LHCN-M2 (cell line): ENCODE measurements around the gene SGO2. TPM values are rescaled to one million over a fixed set of nuclear protein-coding genes. Genes with fewer than 3 reads are reported as not detected.

Experiments used
- DNase-seq: peaks from one replicate; pipeline ENCODE4 v3.0.0-alpha.2; 2012; ENCODE audit warnings: low read depth
- total RNA-seq: library from RNA; depleted of rRNA; stranded (reverse); fragments of >200 nt; gene quantifications from 2 replicates; pipeline ENCODE4 v1.2.3, GENCODE V29; 2014; rRNA removed

The SGO2 gene
- total RNA-seq, 1 experiment from 2014 or later = 48.9 TPM

GRCh38 chr2:200620606-200621390 is 94.8 kb downstream of the SGO2 start:
- no peak for DNase-seq

GRCh38 chr2:200622106-200622505 is 96.1 kb downstream of the SGO2 start:
- DNase-seq = no peak

DNA sequence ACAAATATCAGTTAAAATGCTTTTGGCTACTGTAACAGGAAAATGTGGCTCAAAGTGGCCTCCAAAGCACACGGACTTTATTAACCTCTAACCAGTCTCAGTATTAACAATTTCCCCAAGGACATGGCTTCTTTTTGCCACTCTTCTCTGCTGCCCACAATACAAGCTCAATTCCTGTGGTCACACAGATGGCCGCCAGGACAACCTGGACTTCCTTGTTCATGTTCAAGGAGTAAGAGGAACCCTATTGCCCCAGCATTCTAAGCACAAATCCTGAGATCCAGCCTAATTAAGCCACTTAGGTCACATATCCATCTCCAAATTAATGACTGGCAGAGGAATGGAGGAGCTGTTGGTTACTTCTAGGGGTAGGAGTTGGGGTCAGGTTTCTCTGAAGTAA is 98.0 kb downstream of the SGO2 start:
- no peak for DNase-seq

- peak; percentile 26 for DNase-seq
Observed at GRCh38 chr2:200624658-200625057, 98.7 kb downstream of the SGO2 start.

- DNase-seq = no peak
Observed at GRCh38 chr2:200625282-200625681, 99.3 kb downstream of the SGO2 start.

GRCh38 chr2:200625958-200626363 is 100.0 kb downstream of the SGO2 start:
- DNase-seq = peak; percentile 65

DNA sequence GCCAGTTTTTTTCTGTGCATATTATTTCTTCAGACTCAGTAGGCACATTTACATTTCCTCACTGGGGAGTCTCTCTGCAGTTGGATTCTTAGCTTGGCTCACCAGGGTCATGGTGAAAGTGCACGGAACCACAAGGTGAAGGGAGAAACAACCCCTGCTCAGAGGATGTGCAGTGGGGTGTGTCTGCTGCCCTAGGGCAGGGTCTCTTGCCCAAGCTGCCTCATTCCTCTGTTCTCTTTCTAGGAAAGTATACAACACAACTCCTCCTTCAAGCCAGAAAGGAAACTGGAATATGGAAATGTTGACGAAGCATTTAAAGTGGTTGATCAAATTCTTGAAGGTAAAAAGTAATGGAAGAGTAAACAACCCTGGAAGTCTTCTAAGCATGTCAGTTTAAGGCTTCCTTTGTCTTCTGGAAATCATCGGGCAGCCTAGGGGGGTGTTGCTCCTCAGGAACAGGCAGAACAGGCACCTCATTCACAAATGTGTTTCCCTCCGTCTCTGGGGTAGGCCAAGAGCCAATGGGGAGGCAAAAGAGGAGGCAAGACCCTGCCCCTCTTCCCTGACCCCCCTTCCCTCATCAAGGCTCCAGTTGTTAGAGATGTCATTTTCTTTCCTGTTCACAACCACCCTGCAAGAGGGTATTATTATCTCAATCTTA is 101.2 kb downstream of the SGO2 start:
- DNase-seq = no peak

DNA sequence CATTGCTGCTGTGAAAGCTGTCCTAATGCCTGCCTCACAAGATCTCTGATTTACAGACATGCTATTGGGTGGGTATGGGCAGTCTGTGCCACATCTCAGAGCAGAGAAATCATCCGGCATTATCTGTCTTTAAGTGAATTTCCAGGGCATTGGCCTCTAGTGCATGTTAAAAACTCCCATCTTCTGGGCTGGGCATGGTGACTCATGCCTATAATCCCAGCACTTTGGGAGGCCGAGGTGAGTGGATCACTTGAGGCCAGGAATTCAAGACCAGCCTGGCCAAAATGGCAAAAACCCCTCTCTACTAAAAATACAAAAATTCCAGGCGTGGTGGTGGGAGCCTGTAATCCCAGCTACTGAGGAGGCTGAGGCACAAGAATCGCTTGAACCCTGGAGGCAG is 102.5 kb downstream of the SGO2 start:
- DNase-seq = peak; percentile 31

- no peak for DNase-seq
Observed at GRCh38 chr2:200631287-200631686, 105.3 kb downstream of the SGO2 start.

Other genes starting within 250 kb of the SGO2 start
- gene SPATS2L, start 219.5 kb upstream of the SGO2 start, total RNA-seq = 236 and 275 TPM in 2 replicates
- 19.6 and 22.5 TPM in 2 replicates for gene KCTD18, start 16.1 kb upstream of the SGO2 start, total RNA-seq
- 41.5 and 43.0 TPM in 2 replicates for gene AOX1, start 59.8 kb downstream of the SGO2 start, total RNA-seq